ENCODE measurements around the gene SLC13A3. TPM values are rescaled to one million over a fixed set of nuclear protein-coding genes. Genes with fewer than 3 reads are reported as not detected.

SLC13A3 gene
- total and polyA plus RNA-seq, 9 donors = 0.36 to 7.1 (median 4.6) TPM

- Histone ChIP-seq H3K9me3 (no peaks in the 10 kb centered on the region), H3K4me1 (ENCODE audit: insufficient read depth) (no peaks in the 10 kb centered on the region), H3K36me3 (no peaks in the 10 kb centered on the region), H3K27ac (no peak overlapping the region), H3K4me3 (no peak overlapping the region), H3K27me3 (no peaks in the 10 kb centered on the region)
- 55 to 66% (median 62%) methylated on average over 36 of the region's 36 CpGs for WGBS, 3 donors
- TF ChIP-seq EP300 (IDR thresholded peaks at IDR 0.05) = no peak
- TF ChIP-seq POLR2A (IDR thresholded peaks at IDR 0.05) = no peak
- no peak for TF ChIP-seq CTCF (IDR thresholded peaks at IDR 0.05)
- no peak for DNase-seq
- intact Hi-C loops (cut with DNase I) = no loop called here
These were observed 109.9 kb downstream of the SLC13A3 start for GRCh38 chr20:46541229-46541935.

GRCh38 chr20:46539113-46539512, 112.1 kb downstream of the SLC13A3 start:
- DNase-seq = no peak
- Histone ChIP-seq H3K4me1 (ENCODE audit: insufficient read depth) (no peaks in the 10 kb centered on the region), H3K27ac (no peak overlapping the region), H3K36me3 (no peaks in the 10 kb centered on the region), H3K4me3 (no peak overlapping the region), H3K9me3 (no peaks in the 10 kb centered on the region), H3K27me3 (no peaks in the 10 kb centered on the region)
- TF ChIP-seq EP300 (IDR thresholded peaks at IDR 0.05) (no peak), CTCF (IDR thresholded peaks at IDR 0.05) (no peak), POLR2A (IDR thresholded peaks at IDR 0.05) (no peak)
- WGBS, 3 donors = 79 to 88% (median 79%) methylated on average over 2 of the region's 2 CpGs
- intact Hi-C loops (cut with DNase I) = no loop called here

GRCh38 chr20:46530640-46531039, 120.6 kb downstream of the SLC13A3 start:
- TF ChIP-seq CTCF (IDR thresholded peaks at IDR 0.05) (no peak), POLR2A (IDR thresholded peaks at IDR 0.05) (no peak), EP300 (IDR thresholded peaks at IDR 0.05) (no peak)
- H3K27me3 ChIP-seq = no peaks in the 10 kb centered on the region
- no peaks in the 10 kb centered on the region for H3K36me3 ChIP-seq
- intact Hi-C loops (cut with DNase I) = no loop called here
- H3K27ac ChIP-seq = no peak overlapping the region
- no peak overlapping the region for H3K4me3 ChIP-seq
- H3K4me1 ChIP-seq (ENCODE audit: insufficient read depth) = no peaks in the 10 kb centered on the region
- no peak for DNase-seq
- no peaks in the 10 kb centered on the region for H3K9me3 ChIP-seq
- 62 to 71% (median 71%) methylated on average over 4 of the region's 4 CpGs for WGBS, 3 donors

- 52 to 54% (median 52%) methylated on average over 2 of the region's 2 CpGs for WGBS, 3 donors
- no peaks in the 10 kb centered on the region for H3K4me1 ChIP-seq (ENCODE audit: insufficient read depth)
- TF ChIP-seq CTCF (IDR thresholded peaks at IDR 0.05) (no peak), POLR2A (IDR thresholded peaks at IDR 0.05) (no peak), EP300 (IDR thresholded peaks at IDR 0.05) (no peak)
- intact Hi-C loops (cut with DNase I) = no loop called here
- H3K9me3 ChIP-seq = no peaks in the 10 kb centered on the region
- H3K36me3 ChIP-seq = no peaks in the 10 kb centered on the region
- no peak overlapping the region for H3K4me3 ChIP-seq
- H3K27ac ChIP-seq = no peak overlapping the region
- DNase-seq = no peak
- no peaks in the 10 kb centered on the region for H3K27me3 ChIP-seq
These were observed 127.4 kb downstream of the SLC13A3 start for GRCh38 chr20:46523696-46524328.

Data from ovary (tissue), 9 donors.